ENCODE measurements around the gene CHST12. TPM values are rescaled to one million over a fixed set of nuclear protein-coding genes. Genes with fewer than 3 reads are reported as not detected.

The CHST12 gene
- total RNA-seq: 1 to 10 TPM; 2.4 to 3.7 TPM

DNA sequence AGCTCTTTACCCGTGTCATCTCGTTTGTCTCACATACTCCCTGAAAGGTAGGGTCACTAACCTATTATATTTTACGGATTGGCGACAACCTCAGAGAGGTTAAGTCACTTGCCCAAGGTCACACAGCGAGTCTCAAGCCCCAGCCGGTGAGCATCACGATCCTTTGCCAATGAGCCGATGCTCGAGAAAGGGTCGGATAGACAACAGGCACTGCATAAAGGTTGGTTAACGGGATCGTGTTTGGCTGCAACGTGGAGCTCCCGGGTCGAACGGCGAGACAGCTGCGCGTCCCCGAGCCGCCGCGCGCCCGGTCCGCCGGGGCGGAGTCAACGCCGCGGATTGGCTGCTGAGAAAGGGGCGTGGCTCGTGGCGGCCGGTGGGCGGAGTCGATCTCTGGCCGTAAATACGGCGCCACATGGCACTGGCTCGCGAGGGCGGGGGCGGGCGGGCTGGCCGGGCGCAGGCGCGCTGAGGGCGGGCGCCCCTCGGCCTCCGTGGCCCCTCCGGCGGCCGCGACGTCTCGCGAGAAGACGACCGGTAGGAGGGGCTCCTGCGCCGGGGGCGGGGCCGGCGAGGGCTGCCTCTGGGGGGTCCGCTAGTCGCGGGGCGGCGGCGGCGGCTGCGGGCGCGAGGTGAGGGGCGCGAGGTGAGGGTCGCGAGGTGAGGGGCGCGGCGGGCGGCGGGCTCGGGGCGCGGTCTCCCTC lies at the start of gene CHST12:
TSS of gene CHST12 (plus strand) at position 598 of the 704 bp plus-strand sequence. CDS start 29,029 bp downstream, outside the sequence.

DNA sequence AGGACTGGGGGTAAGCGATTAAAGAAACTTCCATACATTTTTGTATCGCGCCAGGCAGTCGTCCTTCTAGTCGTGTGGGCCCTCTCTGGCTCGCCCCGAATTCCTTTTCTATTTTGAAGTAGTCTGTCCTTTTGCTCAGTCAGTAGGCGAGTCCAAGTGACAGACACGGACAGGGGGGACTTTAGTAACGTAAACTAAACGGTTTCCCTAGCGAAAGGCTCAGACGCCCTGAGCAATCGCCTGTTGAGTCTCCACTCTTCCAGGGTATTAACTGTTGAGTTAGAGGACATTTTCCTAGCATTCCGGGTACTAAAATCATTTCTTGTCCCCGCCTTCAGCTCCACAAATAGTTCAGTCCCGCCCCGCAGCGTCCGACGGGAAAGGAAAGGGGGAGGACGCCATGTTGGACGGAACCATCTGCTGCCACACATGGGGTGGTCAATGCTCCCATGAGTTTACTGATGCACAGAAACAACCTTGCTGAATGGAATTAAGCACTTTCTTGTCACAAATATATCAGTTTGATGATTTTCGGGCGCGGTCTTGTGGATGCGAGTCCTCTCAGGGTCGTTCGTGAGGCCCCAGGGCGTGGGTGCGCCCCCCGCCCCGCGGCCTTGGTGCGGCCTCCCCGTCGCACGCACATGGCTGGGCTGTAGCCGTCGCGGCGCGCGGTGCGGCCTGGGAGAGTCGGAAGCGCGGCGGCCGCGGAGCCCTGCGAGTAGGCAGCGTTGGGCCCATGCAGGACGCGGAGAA lies 49.0 kb upstream of the CHST12 start, which contains the start of gene EIF3B:
TSS of gene EIF3B (plus strand) at position 642 of the 753 bp plus-strand sequence. CDS start at position 737, 95 bp downstream.

DNA sequence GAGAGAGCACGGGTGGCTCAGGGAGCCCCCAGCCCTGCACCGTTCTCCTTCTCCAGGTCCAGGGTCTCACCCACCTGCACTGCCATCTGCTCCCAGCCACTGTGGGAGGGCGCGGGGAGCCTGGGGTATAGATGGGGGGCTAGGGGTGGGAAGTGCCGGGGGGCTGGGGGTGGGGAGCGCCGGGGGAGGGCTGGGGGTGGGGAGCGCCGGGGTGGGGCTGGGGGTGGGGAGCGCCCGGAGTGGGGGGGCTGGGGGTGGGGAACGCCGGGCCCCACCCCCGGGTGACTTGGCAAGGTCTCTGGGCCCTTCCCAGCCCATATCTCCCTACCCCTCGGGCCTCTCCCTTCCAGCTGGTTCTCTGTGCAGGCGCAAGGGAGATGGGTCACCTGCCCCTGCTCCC lies 72.9 kb downstream of the CHST12 start, which contains the start of gene GRIFIN:
TSS of gene GRIFIN (minus strand) at position 101 of the 400 bp plus-strand sequence. CDS start at position 86, 15 bp downstream.

Small RNA genes within 50 kb of the gene (small RNA-seq; reads per million reads assigned to genes)
- gene AC004840.2: 0 to 0.41 reads per million in 2 donors

Other genes starting within 250 kb of the CHST12 start
- gene MAD1L1, start 170.7 kb upstream of the CHST12 start, total RNA-seq: 100 to 1,000 TPM; 157 to 227 TPM
- 10 to 100 TPM; 13.1 to 26.3 TPM for gene MRM2, start 161.4 kb upstream of the CHST12 start, total RNA-seq
- 10 to 100 TPM; 23.7 to 31.6 TPM for gene NUDT1, start 161.4 kb upstream of the CHST12 start, total RNA-seq
- 10 to 100 TPM; 40.3 to 51.3 TPM for gene SNX8, start 89.2 kb upstream of the CHST12 start, total RNA-seq
- gene EIF3B, start 48.8 kb upstream of the CHST12 start, total RNA-seq: 100 to 1,000 TPM; 138 to 198 TPM
- gene GRIFIN, start 72.8 kb downstream of the CHST12 start, total RNA-seq: not detected
- gene LFNG, start 116.2 kb downstream of the CHST12 start, total RNA-seq: 1 to 10 TPM; 5.0 to 5.2 TPM
- 10 to 100 TPM; 33.7 to 45.0 TPM for gene BRAT1, start 151.9 kb downstream of the CHST12 start, total RNA-seq
- 10 to 100 TPM; 17.2 to 17.3 TPM for gene IQCE, start 155.4 kb downstream of the CHST12 start, total RNA-seq
- 100 to 1,000 TPM; 162 to 199 TPM for gene TTYH3, start 228.4 kb downstream of the CHST12 start, total RNA-seq